ENCODE data around the gene CTRB2. TPM values are rescaled to one million over a fixed set of nuclear protein-coding genes. Genes with fewer than 3 reads are reported as not detected.

The CTRB2 gene
- polyA plus RNA-seq: not detected

DNA sequence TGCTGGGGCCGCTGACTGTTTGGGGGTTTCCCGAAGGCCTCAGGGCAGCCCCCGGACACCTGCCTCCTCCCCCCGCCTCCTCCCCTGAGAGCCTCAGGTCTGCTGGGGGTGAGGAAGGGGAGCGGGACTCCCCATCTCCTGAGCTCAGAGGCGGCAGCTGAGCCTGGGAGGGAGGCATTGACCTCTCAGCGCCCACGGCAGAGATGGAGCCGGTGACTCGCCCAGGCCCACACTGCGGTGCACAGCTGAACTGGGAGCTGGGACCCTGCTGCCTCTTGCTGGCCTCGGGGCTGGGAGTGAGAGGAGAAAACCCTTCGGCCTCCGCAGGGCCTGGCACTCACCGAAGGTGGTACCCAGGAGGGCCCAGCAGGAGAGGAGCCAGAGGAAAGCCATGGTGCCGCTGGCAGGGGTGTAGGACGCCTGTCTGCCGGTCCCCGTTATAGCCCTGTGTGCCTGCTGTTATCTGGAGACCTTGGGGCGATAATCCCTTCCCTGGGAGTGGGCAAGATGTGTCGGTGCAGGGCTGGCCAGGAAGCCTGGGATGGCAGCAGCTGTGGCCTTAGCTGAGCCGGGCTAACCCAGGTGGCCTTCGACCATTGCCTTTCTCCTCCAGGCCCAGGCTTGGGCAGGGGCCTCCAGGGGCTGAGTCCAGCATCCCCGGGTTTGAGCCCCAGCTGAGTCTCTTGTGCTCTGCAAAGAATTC lies at the start of gene CTRB2:
TSS of gene CTRB2 (minus strand) at position 413 of the 703 bp plus-strand sequence. CDS start at position 393, 20 bp downstream.
- H3K4me1 Mint-ChIP-seq: peaks cover 0 to 2% (median 0%) of the 10 kb centered on the region in 3 donors
- no peak within 1 kb of the TSS for H3K4me3 Mint-ChIP-seq
- H3K27me3 Mint-ChIP-seq: peaks cover 11% of the 10 kb centered on the region
- no peaks in the 10 kb centered on the region for H3K9me3 Mint-ChIP-seq
- H3K36me3 Mint-ChIP-seq: no peaks in the 10 kb centered on the region
- H3K27ac Mint-ChIP-seq: no peak within 1 kb of the TSS

- H3K27me3 Mint-ChIP-seq: peaks cover 51% of the 10 kb centered on the region
- peaks cover 0 to 4% (median 0%) of the 10 kb centered on the region in 3 donors for H3K4me1 Mint-ChIP-seq
- H3K36me3 Mint-ChIP-seq: no peaks in the 10 kb centered on the region
- no peak overlapping the region for H3K27ac Mint-ChIP-seq
- no peak overlapping the region for H3K4me3 Mint-ChIP-seq
- no peaks in the 10 kb centered on the region for H3K9me3 Mint-ChIP-seq
These were observed 49.2 kb upstream of the CTRB2 start for GRCh38 chr16:75256059-75256571.

GRCh38 chr16:75254359-75254837 lies 47.4 kb upstream of the CTRB2 start:
- Mint-ChIP-seq H3K27me3 (peaks cover 50% of the 10 kb centered on the region), H3K27ac (no peak overlapping the region), H3K9me3 (no peaks in the 10 kb centered on the region), H3K4me3 (no peak overlapping the region), H3K4me1 (peaks cover 0 to 4% (median 3%) of the 10 kb centered on the region in 3 donors), H3K36me3 (no peaks in the 10 kb centered on the region)

GRCh38 chr16:75252946-75253911 lies 46.3 kb upstream of the CTRB2 start:
- Mint-ChIP-seq H3K27me3 (peaks cover 49% of the 10 kb centered on the region), H3K27ac (no peak overlapping the region), H3K9me3 (no peaks in the 10 kb centered on the region), H3K4me1 (peaks cover 0 to 4% (median 3%) of the 10 kb centered on the region in 3 donors), H3K4me3 (no peak overlapping the region), H3K36me3 (no peaks in the 10 kb centered on the region)

GRCh38 chr16:75252049-75252864 lies 45.3 kb upstream of the CTRB2 start:
- no peaks in the 10 kb centered on the region for H3K9me3 Mint-ChIP-seq
- H3K27me3 Mint-ChIP-seq: peaks cover 48% of the 10 kb centered on the region
- H3K4me3 Mint-ChIP-seq: peak overlapping the region in 3 of 4 donors; percentile 58 to 88 (median 68)
- no peaks in the 10 kb centered on the region for H3K36me3 Mint-ChIP-seq
- no peak overlapping the region for H3K27ac Mint-ChIP-seq
- H3K4me1 Mint-ChIP-seq: peaks cover 0 to 4% (median 3%) of the 10 kb centered on the region in 3 donors

DNA sequence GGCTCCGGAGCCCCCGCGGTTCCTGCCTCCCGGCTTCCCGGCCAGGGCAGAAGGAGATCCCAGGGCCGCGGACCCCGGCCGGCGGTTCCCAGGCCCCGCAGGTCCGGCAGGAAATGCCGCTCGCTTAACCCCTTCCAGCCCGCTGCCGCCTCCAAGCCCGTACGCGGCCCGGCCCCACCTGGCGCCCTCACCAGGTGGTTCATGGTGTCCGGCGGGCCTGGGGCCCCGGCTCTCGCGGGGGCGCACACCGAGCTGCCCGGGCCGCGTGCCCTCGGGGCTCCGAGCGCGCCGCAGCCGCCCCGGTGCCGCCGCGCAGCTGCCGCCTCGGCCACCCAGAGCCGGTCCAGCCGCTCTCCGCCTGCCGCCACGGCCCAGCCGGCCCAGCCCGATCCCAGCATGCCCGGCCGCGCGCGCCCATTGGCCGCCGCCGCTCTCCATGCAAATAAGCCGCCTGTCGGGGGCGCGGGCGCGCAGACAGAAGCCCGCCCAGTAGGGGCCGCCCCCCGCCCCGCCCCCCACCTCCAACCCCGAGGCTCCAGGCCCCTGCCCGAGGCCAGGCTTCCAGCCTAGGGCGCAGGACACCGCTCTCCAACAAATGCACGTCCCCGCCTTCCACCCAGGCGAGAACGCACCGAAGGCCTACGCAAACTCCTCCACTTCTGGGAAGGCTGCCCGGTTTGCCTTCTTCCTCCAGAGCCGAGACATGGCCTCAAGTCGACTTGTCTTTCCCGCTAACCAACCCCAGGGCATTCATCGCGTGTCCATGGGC lies 44.5 kb upstream of the CTRB2 start, which contains the start of gene BCAR1:
TSS of gene BCAR1 (minus strand) at position 345 of the 769 bp plus-strand sequence. CDS start at position 203, 142 bp downstream.
- no peaks in the 10 kb centered on the region for H3K36me3 Mint-ChIP-seq
- peak within 1 kb of the TSS in 1 of 3 donors; percentile 53 for H3K27ac Mint-ChIP-seq
- peaks cover 0 to 4% (median 3%) of the 10 kb centered on the region in 3 donors for H3K4me1 Mint-ChIP-seq
- peak within 1 kb of the TSS in 3 of 4 donors; percentile 58 to 88 (median 68) for H3K4me3 Mint-ChIP-seq
- H3K27me3 Mint-ChIP-seq: peaks cover 53% of the 10 kb centered on the region
- H3K9me3 Mint-ChIP-seq: no peaks in the 10 kb centered on the region

DNA sequence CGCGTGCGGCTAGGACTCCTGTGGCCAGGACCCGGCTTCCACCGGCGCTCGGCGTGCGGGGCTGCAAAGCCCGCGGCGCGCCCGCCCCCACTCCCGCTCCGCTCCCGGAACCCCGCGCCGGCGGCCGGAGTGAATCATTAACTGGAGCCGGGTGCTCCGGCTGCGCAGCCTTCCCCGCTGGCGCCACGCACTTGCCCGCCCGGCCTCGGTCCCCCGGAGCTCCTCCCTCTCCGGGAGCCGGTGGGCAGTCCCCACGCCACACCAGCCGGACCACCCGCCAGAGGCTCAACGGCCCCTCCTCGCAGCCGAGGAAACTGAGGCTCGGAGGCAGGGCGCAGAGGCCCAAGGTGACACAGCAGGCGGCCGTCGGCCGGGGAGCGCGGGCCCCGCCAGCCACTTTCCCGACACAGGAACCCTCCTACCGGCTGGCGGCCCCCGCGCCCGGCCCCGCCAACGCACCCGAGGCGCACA lies 43.9 kb upstream of the CTRB2 start:
- Mint-ChIP-seq H3K4me3 (no peak overlapping the region), H3K27me3 (peaks cover 54% of the 10 kb centered on the region)

DNA sequence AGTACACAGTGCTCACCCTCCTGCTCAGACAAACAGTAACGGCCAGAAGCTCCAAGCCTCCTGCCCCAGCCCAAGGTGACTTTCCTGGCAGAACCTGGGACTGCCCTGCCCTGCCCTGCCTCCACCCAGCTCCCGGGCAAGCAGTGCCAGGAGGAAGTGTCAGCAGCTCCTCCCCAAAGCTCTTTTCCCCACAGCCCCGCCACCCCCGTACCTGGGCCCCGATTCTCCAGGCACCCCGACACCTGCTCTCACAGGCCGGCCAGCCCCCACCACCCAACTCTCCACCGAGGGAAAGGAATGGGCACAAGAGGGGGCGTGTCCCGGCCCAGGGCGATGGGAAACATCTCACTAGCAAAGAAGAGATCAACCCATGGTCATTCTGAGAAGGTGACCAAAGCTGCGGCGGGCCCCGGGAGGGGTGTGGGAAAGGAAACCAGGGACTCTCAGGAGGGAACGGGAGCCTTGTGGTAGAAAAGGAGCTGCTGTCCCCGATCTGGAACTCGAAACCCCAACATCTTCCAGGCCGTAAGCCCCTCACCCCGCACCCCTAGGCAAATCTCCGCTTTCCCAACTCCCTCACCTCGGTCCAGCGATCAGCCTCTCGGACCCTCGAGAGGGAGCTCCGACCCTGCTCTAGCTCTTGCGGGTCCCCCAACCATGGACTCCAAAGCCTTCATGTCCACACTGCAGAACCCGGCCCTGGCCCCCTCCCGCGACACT lies 43.3 kb upstream of the CTRB2 start:
- peak overlapping the region in 1 of 3 donors; percentile 53 for H3K27ac Mint-ChIP-seq
- H3K4me3 Mint-ChIP-seq: peak overlapping the region in 3 of 4 donors; percentile 28 to 82 (median 63)
- H3K4me1 Mint-ChIP-seq: peaks cover 0 to 4% (median 4%) of the 10 kb centered on the region in 3 donors
- H3K27me3 Mint-ChIP-seq: peaks cover 48% of the 10 kb centered on the region
- no peaks in the 10 kb centered on the region for H3K36me3 Mint-ChIP-seq
- no peaks in the 10 kb centered on the region for H3K9me3 Mint-ChIP-seq

More for the DNA sequence above, 43.9 kb upstream of the CTRB2 start:
- Mint-ChIP-seq H3K9me3 (no peaks in the 10 kb centered on the region), H3K27ac (no peak overlapping the region), H3K4me1 (peaks cover 0 to 4% (median 3%) of the 10 kb centered on the region in 3 donors), H3K36me3 (no peaks in the 10 kb centered on the region)

GRCh38 chr16:75249441-75249840 lies 42.5 kb upstream of the CTRB2 start:
- Mint-ChIP-seq H3K4me1 (peaks cover 5 to 9% (median 8%) of the 10 kb centered on the region in 3 donors), H3K36me3 (no peaks in the 10 kb centered on the region), H3K9me3 (no peaks in the 10 kb centered on the region), H3K27ac (no peak overlapping the region), H3K4me3 (peak overlapping the region in 1 of 4 donors; percentile 51), H3K27me3 (peaks cover 44% of the 10 kb centered on the region)

- Mint-ChIP-seq H3K9me3 (no peaks in the 10 kb centered on the region), H3K4me1 (peaks cover 5 to 13% (median 9%) of the 10 kb centered on the region in 3 donors), H3K4me3 (peak overlapping the region in 1 of 4 donors; percentile 51), H3K27ac (peak overlapping the region in 1 of 3 donors; percentile 43), H3K36me3 (no peaks in the 10 kb centered on the region), H3K27me3 (peaks cover 44% of the 10 kb centered on the region)
These were observed 41.8 kb upstream of the CTRB2 start for GRCh38 chr16:75248536-75249380.

DNA sequence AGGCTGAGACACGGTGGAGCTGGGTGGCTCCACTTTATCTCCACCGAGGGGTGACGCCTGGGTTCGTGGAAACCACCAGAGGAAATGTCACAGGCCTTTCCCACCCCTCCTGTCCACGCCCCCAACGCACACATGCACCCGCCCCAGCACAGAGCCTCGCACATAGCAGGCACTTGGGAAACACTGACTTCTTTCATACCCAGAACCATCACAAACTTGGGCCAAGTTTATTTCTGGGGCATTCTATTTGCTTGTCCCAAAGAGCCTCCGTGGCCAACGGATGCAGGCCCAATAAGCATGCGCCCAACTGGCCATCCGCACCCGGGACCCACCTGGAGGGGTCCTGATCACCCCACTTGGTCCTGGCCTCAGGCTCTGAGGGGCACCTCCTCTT lies 41.2 kb upstream of the CTRB2 start:
- Mint-ChIP-seq H3K4me3 (no peak overlapping the region), H3K27ac (no peak overlapping the region)

GRCh38 chr16:75247249-75247648 lies 40.3 kb upstream of the CTRB2 start:
- no peaks in the 10 kb centered on the region for H3K36me3 Mint-ChIP-seq
- peaks cover 35% of the 10 kb centered on the region for H3K27me3 Mint-ChIP-seq
- no peaks in the 10 kb centered on the region for H3K9me3 Mint-ChIP-seq
- no peak overlapping the region for H3K27ac Mint-ChIP-seq
- H3K4me1 Mint-ChIP-seq: peaks cover 5 to 13% (median 9%) of the 10 kb centered on the region in 3 donors
- no peak overlapping the region for H3K4me3 Mint-ChIP-seq

More for the DNA sequence above, 41.2 kb upstream of the CTRB2 start:
- Mint-ChIP-seq H3K4me1 (peaks cover 5 to 13% (median 9%) of the 10 kb centered on the region in 3 donors), H3K27me3 (peaks cover 41% of the 10 kb centered on the region), H3K9me3 (no peaks in the 10 kb centered on the region), H3K36me3 (no peaks in the 10 kb centered on the region)
